ENCODE results near the gene BTF3. TPM values are rescaled to one million over a fixed set of nuclear protein-coding genes. Genes with fewer than 3 reads are reported as not detected.

BTF3 gene
- total and polyA plus RNA-seq, 2 of the 13 experiments (the other 11 are each of a cell fraction or from before 2014, with no cell fraction given) = 557 to 698 TPM

DNA sequence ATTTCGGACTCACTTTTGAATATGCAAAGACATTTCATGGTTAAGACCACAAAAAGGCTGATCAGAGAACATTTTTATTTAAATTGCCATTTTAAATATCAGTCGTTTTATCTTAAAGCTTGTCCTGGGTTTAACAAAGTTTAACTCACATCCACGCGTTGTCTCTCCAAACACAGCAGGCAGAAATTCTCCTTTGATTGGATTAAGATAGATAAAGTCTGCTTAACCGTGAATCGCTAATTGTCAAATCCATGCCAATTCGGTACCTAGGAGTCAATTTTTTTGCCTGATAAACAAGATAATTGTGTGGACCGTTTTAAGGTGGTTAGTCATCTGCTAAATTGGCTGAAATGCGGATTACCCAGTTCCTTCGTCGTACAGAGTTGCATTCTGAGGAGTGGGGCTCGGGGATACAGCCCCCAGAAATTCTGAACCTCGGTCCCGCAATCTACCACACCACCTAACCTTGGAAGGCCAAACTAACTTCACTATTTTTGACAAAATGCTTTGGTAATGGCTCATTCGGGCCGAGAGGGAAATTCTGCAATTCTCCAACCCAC is 665 bp upstream of the BTF3 start (continued):
- TF ChIP-seq ZBTB40 (IDR thresholded peaks at IDR 0.05) = no peak
- TF ChIP-seq ZBTB40 (CRISPR knock-in tag; IDR thresholded peaks at IDR 0.05) = no peak
- TF ChIP-seq, protein P1, sequence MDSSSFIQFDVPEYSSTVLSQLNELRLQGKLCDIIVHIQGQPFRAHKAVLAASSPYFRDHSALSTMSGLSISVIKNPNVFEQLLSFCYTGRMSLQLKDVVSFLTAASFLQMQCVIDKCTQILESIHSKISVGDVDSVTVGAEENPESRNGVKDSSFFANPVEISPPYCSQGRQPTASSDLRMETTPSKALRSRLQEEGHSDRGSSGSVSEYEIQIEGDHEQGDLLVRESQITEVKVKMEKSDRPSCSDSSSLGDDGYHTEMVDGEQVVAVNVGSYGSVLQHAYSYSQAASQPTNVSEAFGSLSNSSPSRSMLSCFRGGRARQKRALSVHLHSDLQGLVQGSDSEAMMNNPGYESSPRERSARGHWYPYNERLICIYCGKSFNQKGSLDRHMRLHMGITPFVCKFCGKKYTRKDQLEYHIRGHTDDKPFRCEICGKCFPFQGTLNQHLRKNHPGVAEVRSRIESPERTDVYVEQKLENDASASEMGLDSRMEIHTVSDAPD (CRISPR knock-in tag; IDR thresholded peaks at IDR 0.05) = no peak
- TF ChIP-seq HOXD1 (CRISPR knock-in tag; IDR thresholded peaks at IDR 0.05) = no peak
- TF ChIP-seq SKIL (CRISPR knock-in tag; IDR thresholded peaks at IDR 0.05; ENCODE audit: borderline replicate concordance) = no peak
- TF ChIP-seq, protein P2, sequence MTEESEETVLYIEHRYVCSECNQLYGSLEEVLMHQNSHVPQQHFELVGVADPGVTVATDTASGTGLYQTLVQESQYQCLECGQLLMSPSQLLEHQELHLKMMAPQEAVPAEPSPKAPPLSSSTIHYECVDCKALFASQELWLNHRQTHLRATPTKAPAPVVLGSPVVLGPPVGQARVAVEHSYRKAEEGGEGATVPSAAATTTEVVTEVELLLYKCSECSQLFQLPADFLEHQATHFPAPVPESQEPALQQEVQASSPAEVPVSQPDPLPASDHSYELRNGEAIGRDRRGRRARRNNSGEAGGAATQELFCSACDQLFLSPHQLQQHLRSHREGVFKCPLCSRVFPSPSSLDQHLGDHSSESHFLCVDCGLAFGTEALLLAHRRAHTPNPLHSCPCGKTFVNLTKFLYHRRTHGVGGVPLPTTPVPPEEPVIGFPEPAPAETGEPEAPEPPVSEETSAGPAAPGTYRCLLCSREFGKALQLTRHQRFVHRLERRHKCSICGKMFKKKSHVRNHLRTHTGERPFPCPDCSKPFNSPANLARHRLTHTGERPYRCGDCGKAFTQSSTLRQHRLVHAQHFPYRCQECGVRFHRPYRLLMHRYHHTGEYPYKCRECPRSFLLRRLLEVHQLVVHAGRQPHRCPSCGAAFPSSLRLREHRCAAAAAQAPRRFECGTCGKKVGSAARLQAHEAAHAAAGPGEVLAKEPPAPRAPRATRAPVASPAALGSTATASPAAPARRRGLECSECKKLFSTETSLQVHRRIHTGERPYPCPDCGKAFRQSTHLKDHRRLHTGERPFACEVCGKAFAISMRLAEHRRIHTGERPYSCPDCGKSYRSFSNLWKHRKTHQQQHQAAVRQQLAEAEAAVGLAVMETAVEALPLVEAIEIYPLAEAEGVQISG (CRISPR knock-in tag; IDR thresholded peaks at IDR 0.05) = no peak
- TF ChIP-seq ZNF451 (CRISPR knock-in tag; IDR thresholded peaks at IDR 0.05) = no peak
- TF ChIP-seq ZSCAN29 (CRISPR knock-in tag; conservative IDR thresholded peaks at IDR 0.05) = no peak
- no peak for TF ChIP-seq CENPX (CRISPR knock-in tag; IDR thresholded peaks at IDR 0.05)
- no peak for TF ChIP-seq TMF1 (CRISPR knock-in tag; IDR thresholded peaks at IDR 0.05; ENCODE audit: low read depth)
- no peak for TF ChIP-seq EEA1 (CRISPR knock-in tag; IDR thresholded peaks at IDR 0.05; ENCODE audit: borderline replicate concordance)
- TF ChIP-seq ZNF3 (CRISPR knock-in tag; IDR thresholded peaks at IDR 0.05) = peak; percentile 37; the same call in 1 of the 2 replicates
- TF ChIP-seq ZNF205 (CRISPR knock-in tag; IDR thresholded peaks at IDR 0.05) = 0 out of 2 replicates have a peak, but pooled peaks have one; percentile 1
- TF ChIP-seq CEBPG (CRISPR knock-in tag; IDR thresholded peaks at IDR 0.05) = no peak
